AG04450 (cell line): Measurements from ENCODE around the gene TRMT1. TPM values are rescaled to one million over a fixed set of nuclear protein-coding genes. Genes with fewer than 3 reads are reported as not detected.

Source experiments
- CTCF ChIA-PET: fragments of 300-600, 350-600 bp; formaldehyde crosslinking; extraction: SDS; loops from one replicate; lab custom pipeline; 2022; ENCODE audit warnings: antibody characterized with exemption, inconsistent platforms; lab: Charles Lee
- POLR2A ChIA-PET: fragments of 350-600 bp; formaldehyde crosslinking; extraction: SDS; loops from one replicate; lab custom pipeline; 2021; ENCODE audit warnings: antibody characterized with exemption, inconsistent platforms; lab: Yijun Ruan, JAX
- DNase-seq: peaks from one replicate; pipeline ENCODE4 v3.0.0-alpha.2; 2011; ENCODE audit warnings: low read depth, low spot score
- H3K27ac ChIP-seq: one replicate; pipeline ENCODE4 v1.5.1; 2012; ENCODE audit warnings: low read depth, low read length, control low read depth
- H3K27me3 ChIP-seq: one replicate; pipeline ENCODE4 v1.6.0; 2012; ENCODE audit warnings: low read length; ENCODE audit not compliant: control insufficient read depth, insufficient read depth
- H3K4me3 ChIP-seq: 2 replicates; pipeline ENCODE4 v1.5.1; 2011; ENCODE audit warnings: mild to moderate bottlenecking, low read depth, low read length, control low read depth
- H3K9me3 ChIP-seq: 2 replicates; pipeline ENCODE4 v1.5.1; 2012; ENCODE audit warnings: low read length; ENCODE audit not compliant: control insufficient read depth, insufficient read depth
- polyA plus RNA-seq: library from polyadenylated mRNA; depleted of rRNA; stranded (reverse); fragments of >200 nt; gene quantifications from 2 replicates; pipeline ENCODE4 v1.2.3, GENCODE V29; 2011
- TF ChIP-seq, protein P1 (sequence below): IDR thresholded peaks from 2 replicates; pipeline ENCODE4 v1.5.1; 2011; ENCODE audit warnings: low read depth, low read length, control low read depth, inconsistent platforms

Gene TRMT1
- polyA plus RNA-seq, 1 experiment, result 17.3 TPM

DNA sequence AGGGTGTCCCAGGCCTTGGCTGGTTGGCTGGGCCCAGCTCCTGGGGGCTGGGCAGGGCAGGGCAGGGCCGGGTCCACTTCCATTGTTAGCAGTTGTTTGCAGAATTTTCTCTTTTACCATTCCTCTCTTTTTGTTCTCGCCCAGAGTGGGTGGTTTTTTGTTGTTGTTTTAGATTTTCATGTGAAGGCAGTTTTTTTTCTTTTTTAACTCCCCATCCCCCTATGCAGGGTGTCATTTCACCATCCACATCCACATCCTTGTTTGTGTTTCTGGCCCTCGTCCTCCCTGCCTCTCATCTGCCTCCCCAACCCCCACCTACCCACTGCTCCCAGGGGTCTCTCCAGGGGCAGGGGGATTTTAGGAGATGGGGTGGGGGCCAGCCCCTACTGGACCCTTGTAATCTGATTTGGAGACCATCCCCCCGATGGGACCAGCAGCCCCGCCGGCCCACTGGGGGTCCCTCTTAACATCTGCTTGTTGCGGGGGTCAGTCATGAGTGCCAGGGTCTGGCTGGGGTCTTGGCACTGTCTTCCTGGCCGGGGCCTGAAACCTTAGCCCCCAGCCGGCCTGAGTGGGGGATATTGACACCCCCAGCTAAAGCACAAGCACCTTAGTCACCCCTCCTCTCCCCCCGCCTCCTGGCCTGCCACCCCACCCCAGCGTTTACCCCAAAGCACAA lies 23.2 kb upstream of the TRMT1 start:
- TF ChIP-seq, protein P1, sequence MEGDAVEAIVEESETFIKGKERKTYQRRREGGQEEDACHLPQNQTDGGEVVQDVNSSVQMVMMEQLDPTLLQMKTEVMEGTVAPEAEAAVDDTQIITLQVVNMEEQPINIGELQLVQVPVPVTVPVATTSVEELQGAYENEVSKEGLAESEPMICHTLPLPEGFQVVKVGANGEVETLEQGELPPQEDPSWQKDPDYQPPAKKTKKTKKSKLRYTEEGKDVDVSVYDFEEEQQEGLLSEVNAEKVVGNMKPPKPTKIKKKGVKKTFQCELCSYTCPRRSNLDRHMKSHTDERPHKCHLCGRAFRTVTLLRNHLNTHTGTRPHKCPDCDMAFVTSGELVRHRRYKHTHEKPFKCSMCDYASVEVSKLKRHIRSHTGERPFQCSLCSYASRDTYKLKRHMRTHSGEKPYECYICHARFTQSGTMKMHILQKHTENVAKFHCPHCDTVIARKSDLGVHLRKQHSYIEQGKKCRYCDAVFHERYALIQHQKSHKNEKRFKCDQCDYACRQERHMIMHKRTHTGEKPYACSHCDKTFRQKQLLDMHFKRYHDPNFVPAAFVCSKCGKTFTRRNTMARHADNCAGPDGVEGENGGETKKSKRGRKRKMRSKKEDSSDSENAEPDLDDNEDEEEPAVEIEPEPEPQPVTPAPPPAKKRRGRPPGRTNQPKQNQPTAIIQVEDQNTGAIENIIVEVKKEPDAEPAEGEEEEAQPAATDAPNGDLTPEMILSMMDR, result no peak
- no peaks in the 10 kb centered on the region; the same call in 1 of the 2 replicates for H3K9me3 ChIP-seq
- no peak overlapping the region for H3K4me3 ChIP-seq
- ChIA-PET POLR2A (no interaction called here), CTCF (no interaction called here)
- no peak overlapping the region for H3K27ac ChIP-seq
- no peak for DNase-seq
- H3K27me3 ChIP-seq, result no peaks in the 10 kb centered on the region

DNA sequence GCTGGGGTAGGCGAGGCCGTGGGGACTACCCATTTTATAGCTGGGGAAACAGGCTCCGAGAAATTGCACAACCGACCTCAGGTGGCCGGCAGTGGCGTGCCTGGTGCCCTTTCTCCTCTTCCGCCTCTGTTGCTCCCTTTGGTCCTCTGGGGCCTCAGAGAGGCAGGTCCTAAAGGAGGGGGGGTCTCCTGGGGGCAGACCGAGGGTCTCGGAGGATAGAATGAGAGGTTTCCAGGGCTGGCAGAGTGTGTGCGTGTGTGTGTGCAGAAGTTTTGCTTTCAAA lies 22.3 kb upstream of the TRMT1 start:
- ChIA-PET POLR2A (no interaction called here), CTCF (no interaction called here)
- H3K27me3 ChIP-seq, result no peaks in the 10 kb centered on the region
- H3K9me3 ChIP-seq, result no peaks in the 10 kb centered on the region; the same call in 1 of the 2 replicates
- TF ChIP-seq, protein P1, result no peak
- no peak for DNase-seq
- H3K27ac ChIP-seq, result no peak overlapping the region
- H3K4me3 ChIP-seq, result no peak overlapping the region

DNA sequence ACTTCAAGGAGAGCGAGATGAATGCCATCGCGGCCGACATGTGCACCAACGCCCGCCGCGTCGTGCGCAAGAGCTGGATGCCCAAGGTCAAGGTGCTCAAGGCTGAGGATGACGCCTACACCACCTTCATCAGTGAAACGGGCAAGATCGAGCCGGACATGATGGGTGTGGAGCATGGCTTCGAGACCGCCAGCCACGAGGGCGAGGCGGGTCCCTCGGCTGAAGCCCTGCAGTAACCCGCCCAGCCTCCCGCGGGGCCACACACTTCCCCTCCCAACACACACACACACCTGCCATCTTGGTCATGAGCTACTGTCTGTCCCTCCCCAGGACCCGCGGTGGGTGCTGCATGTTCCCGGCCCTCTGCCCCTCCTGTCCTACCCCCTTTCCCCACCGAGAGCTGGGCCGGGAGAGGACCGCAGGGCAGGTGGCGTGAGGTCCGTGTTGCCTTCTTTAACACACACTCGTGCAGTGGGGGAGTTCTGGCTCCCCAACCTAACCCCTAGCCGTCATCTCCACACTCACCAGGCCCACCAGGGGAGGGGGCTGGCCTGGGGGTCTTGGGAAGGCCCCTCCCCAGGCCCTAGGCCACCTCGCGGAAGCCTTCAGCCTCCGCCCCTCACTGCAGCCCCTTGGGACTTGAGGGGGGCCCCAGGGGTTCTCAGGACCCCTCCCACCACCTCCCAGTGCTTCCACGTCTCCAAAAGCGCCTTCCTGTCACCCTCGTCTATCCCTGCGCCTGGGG lies 21.8 kb upstream of the TRMT1 start:
- Histone ChIP-seq H3K9me3 (no peaks in the 10 kb centered on the region; the same call in 1 of the 2 replicates), H3K4me3 (no peak overlapping the region), H3K27ac (no peak overlapping the region), H3K27me3 (no peaks in the 10 kb centered on the region)
- POLR2A ChIA-PET, result no interaction called here
- TF ChIP-seq, protein P1, result no peak
- CTCF ChIA-PET, result no interaction called here
- no peak for DNase-seq

DNA sequence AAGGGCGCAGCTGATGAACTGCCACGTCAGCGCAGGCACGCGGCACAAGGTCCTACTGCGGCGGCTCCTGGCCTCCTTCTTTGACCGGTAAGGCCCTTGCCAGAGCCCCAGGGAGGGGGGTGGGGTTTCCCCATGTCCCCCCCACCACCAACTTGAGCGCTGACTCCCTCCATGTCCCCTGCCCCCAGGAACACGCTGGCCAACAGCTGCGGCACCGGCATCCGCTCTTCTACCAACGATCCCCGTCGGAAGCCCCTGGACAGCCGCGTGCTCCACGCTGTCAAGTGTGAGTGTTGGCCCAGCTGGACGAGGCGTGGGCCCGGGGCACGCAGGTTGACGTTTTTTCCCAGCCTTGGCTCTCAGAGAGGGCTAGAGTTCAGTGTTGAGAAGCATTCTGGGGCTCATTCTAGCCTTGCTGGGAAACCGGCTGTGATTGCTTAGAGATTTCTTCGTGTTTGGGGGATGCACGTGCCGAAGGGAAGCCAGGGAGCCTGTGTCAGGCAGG lies 20.8 kb upstream of the TRMT1 start:
- H3K9me3 ChIP-seq, result no peaks in the 10 kb centered on the region; the same call in 1 of the 2 replicates
- POLR2A ChIA-PET, result no interaction called here
- no peak for DNase-seq
- no peak overlapping the region for H3K27ac ChIP-seq
- CTCF ChIA-PET, result interaction anchor here (0.6 kb wide), 1 partner anchor 172 kb away, joined by 3 read pairs; no protein-coding TSS in a partner anchor
- no peaks in the 10 kb centered on the region for H3K27me3 ChIP-seq
- TF ChIP-seq, protein P1, result no peak
- no peak overlapping the region for H3K4me3 ChIP-seq
